ENCODE measurements around the gene R3HDM1.

Gene R3HDM1

GRCh38 chr2:135504811-135505210 lies 26.5 kb upstream of the R3HDM1 start:
- no peak for TF ChIP-seq CTCF (IDR thresholded peaks at IDR 0.05; ENCODE audit: insufficient read depth, low read length, poor library complexity, severe bottlenecking)
- Histone ChIP-seq H3K36me3 (ENCODE audit: control insufficient read depth, insufficient read depth, low read length) (no peaks in the 10 kb centered on the region), H3K27me3 (replicated peaks; ENCODE audit: control insufficient read depth, insufficient read depth, low read length) (no peaks in the 10 kb centered on the region), H3K4me3 (replicated peaks; ENCODE audit: low read depth, low read length) (no peak overlapping the region)
- no peak for DNase-seq (ENCODE audit: extremely low read depth, insufficient read length)

- no peak overlapping the region for H3K4me3 ChIP-seq (replicated peaks; ENCODE audit: low read depth, low read length)
- no peaks in the 10 kb centered on the region for H3K36me3 ChIP-seq (ENCODE audit: control insufficient read depth, insufficient read depth, low read length)
- DNase-seq (ENCODE audit: extremely low read depth, insufficient read length) = no peak
- H3K27me3 ChIP-seq (replicated peaks; ENCODE audit: control insufficient read depth, insufficient read depth, low read length) = no peaks in the 10 kb centered on the region
- TF ChIP-seq CTCF (IDR thresholded peaks at IDR 0.05; ENCODE audit: insufficient read depth, low read length, poor library complexity, severe bottlenecking) = no peak
Measured at GRCh38 chr2:135510577-135510976, 20.7 kb upstream of the R3HDM1 start.

- H3K4me3 ChIP-seq (replicated peaks; ENCODE audit: low read depth, low read length) = no peak overlapping the region
- DNase-seq (ENCODE audit: extremely low read depth, insufficient read length) = no peak
- no peaks in the 10 kb centered on the region for H3K36me3 ChIP-seq (ENCODE audit: control insufficient read depth, insufficient read depth, low read length)
- no peak for TF ChIP-seq CTCF (IDR thresholded peaks at IDR 0.05; ENCODE audit: insufficient read depth, low read length, poor library complexity, severe bottlenecking)
- H3K27me3 ChIP-seq (replicated peaks; ENCODE audit: control insufficient read depth, insufficient read depth, low read length) = no peaks in the 10 kb centered on the region
Measured at GRCh38 chr2:135512099-135512498, 19.2 kb upstream of the R3HDM1 start.

- H3K4me3 ChIP-seq (replicated peaks; ENCODE audit: low read depth, low read length) = no peak overlapping the region
- H3K36me3 ChIP-seq (ENCODE audit: control insufficient read depth, insufficient read depth, low read length) = no peaks in the 10 kb centered on the region
- H3K27me3 ChIP-seq (replicated peaks; ENCODE audit: control insufficient read depth, insufficient read depth, low read length) = no peaks in the 10 kb centered on the region
- peak; percentile 15 for DNase-seq (ENCODE audit: extremely low read depth, insufficient read length)
- no peak for TF ChIP-seq CTCF (IDR thresholded peaks at IDR 0.05; ENCODE audit: insufficient read depth, low read length, poor library complexity, severe bottlenecking)
Measured at GRCh38 chr2:135525786-135526185, 5.5 kb upstream of the R3HDM1 start.

- TF ChIP-seq CTCF (IDR thresholded peaks at IDR 0.05; ENCODE audit: insufficient read depth, low read length, poor library complexity, severe bottlenecking) = no peak
- H3K27me3 ChIP-seq (replicated peaks; ENCODE audit: control insufficient read depth, insufficient read depth, low read length) = no peaks in the 10 kb centered on the region
- H3K4me3 ChIP-seq (replicated peaks; ENCODE audit: low read depth, low read length) = no peak overlapping the region
- no peaks in the 10 kb centered on the region for H3K36me3 ChIP-seq (ENCODE audit: control insufficient read depth, insufficient read depth, low read length)
- no peak for DNase-seq (ENCODE audit: extremely low read depth, insufficient read length)
Measured at GRCh38 chr2:135528006-135528405, 3.3 kb upstream of the R3HDM1 start.
